Endothelial cell (in vitro differentiated cells): ENCODE measurements around the gene PNPLA4. TPM values are rescaled to one million over a fixed set of nuclear protein-coding genes. Genes with fewer than 3 reads are reported as not detected.

Experiments
- DNase-seq: peaks from one replicate; pipeline ENCODE4 v3.0.0; 2021; ENCODE audit warnings: low spot score
- H3K27ac Mint-ChIP-seq: one replicate; pipeline ENCODE4 v1.8.0; 2021; ENCODE audit warnings: mixed read lengths, inconsistent platforms; ENCODE audit not compliant: unreplicated experiment
- H3K27me3 Mint-ChIP-seq: one replicate; pipeline ENCODE4 v1.8.0; 2021; ENCODE audit warnings: mild to moderate bottlenecking, moderate library complexity, mixed read lengths, inconsistent platforms; ENCODE audit not compliant: unreplicated experiment
- H3K36me3 Mint-ChIP-seq: one replicate; pipeline ENCODE4 v1.8.0; 2021; ENCODE audit warnings: mild to moderate bottlenecking, low read depth, mixed read lengths, inconsistent platforms; ENCODE audit not compliant: unreplicated experiment
- H3K4me1 Mint-ChIP-seq: one replicate; pipeline ENCODE4 v1.8.0; 2021; ENCODE audit warnings: mild to moderate bottlenecking, mixed read lengths, inconsistent platforms; ENCODE audit not compliant: unreplicated experiment
- H3K4me3 Mint-ChIP-seq: one replicate; pipeline ENCODE4 v1.8.0; 2021; ENCODE audit warnings: mild to moderate bottlenecking, mixed read lengths, inconsistent platforms; ENCODE audit not compliant: unreplicated experiment
- H3K9me3 Mint-ChIP-seq: one replicate; pipeline ENCODE4 v1.8.0; 2021; ENCODE audit warnings: mixed read lengths, inconsistent platforms; ENCODE audit not compliant: unreplicated experiment
- total RNA-seq: library from RNA; stranded (reverse); fragmentation: NEBNext Ultra II Directional; extraction: Animal tissue kit (Norgen Biotek cat#: 25700); gene quantifications from one replicate; pipeline ENCODE4 v1.2.1, GENCODE V29; 2021; ENCODE audit not compliant: unreplicated experiment
- TF ChIP-seq, protein P1 (sequence below): fragments of 200-600 bp; sonication (generic); IDR thresholded peaks from one replicate; pipeline ENCODE4 v1.5.0; 2021; ENCODE audit warnings: antibody characterized with exemption; ENCODE audit not compliant: unreplicated experiment

PNPLA4 gene
- total RNA-seq, 1 donor from 2014 or later, result 12.4 TPM

DNA sequence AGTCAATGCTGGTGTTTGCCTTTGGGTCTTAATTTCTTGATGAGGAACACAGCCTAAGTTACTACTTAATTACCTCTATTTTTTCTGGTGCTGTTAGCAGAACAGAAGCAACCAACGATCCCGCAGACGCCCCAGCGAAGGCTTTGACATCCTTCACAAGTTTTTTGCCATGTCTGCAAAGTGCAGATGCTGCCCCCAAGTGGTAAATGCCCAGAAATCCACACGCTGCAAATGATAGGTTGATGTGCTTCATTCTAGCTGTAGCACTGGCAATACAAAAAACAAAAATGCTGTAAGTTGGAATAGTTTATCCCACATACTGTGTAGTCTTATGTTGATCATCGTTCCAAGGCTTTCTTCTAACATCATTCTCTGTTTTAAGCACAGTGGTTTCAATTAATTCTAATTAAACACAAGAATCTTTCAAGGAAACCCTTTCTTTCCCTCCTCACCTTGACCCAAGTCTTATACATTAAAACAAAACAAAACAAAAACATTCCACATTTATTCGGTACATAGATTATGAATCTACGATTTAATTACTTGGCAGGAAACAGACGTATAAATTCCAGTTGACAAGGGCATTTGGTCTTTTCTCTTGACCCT lies 1.2 kb downstream of the PNPLA4 start:
- peaks cover 3% of the 10 kb centered on the region for H3K27me3 Mint-ChIP-seq
- no peak overlapping the region for H3K4me3 Mint-ChIP-seq
- DNase-seq, result peak; percentile 54
- H3K36me3 Mint-ChIP-seq, result no peaks in the 10 kb centered on the region
- no peak overlapping the region for H3K27ac Mint-ChIP-seq
- H3K9me3 Mint-ChIP-seq, result no peaks in the 10 kb centered on the region
- TF ChIP-seq, protein P1, sequence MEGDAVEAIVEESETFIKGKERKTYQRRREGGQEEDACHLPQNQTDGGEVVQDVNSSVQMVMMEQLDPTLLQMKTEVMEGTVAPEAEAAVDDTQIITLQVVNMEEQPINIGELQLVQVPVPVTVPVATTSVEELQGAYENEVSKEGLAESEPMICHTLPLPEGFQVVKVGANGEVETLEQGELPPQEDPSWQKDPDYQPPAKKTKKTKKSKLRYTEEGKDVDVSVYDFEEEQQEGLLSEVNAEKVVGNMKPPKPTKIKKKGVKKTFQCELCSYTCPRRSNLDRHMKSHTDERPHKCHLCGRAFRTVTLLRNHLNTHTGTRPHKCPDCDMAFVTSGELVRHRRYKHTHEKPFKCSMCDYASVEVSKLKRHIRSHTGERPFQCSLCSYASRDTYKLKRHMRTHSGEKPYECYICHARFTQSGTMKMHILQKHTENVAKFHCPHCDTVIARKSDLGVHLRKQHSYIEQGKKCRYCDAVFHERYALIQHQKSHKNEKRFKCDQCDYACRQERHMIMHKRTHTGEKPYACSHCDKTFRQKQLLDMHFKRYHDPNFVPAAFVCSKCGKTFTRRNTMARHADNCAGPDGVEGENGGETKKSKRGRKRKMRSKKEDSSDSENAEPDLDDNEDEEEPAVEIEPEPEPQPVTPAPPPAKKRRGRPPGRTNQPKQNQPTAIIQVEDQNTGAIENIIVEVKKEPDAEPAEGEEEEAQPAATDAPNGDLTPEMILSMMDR, result peak; percentile 52
- no peaks in the 10 kb centered on the region for H3K4me1 Mint-ChIP-seq

DNA sequence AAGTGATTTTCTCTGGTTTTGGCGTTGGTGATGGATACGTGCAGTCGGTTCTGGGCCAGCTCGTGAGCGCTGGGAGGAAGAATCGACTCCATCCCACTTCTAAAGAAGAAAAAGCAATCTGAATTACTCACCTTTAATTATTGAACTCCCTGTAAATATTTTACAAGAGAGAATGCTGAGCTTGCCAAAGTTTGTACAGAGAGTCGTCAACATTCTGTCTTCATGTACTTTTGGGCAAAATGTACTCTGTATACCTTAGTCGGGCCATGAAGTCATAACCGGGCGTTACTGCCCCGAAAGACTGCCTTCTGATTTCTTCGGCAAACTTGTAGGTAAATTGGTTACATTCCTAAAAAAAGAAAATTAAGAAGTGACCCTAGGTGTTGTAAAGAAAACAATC lies 5.5 kb downstream of the PNPLA4 start:
- H3K4me1 Mint-ChIP-seq, result no peaks in the 10 kb centered on the region
- no peak overlapping the region for H3K27ac Mint-ChIP-seq
- no peak overlapping the region for H3K4me3 Mint-ChIP-seq
- TF ChIP-seq, protein P1, result no peak
- no peaks in the 10 kb centered on the region for H3K9me3 Mint-ChIP-seq
- H3K36me3 Mint-ChIP-seq, result no peaks in the 10 kb centered on the region
- peaks cover 2% of the 10 kb centered on the region for H3K27me3 Mint-ChIP-seq
- DNase-seq, result no peak

DNA sequence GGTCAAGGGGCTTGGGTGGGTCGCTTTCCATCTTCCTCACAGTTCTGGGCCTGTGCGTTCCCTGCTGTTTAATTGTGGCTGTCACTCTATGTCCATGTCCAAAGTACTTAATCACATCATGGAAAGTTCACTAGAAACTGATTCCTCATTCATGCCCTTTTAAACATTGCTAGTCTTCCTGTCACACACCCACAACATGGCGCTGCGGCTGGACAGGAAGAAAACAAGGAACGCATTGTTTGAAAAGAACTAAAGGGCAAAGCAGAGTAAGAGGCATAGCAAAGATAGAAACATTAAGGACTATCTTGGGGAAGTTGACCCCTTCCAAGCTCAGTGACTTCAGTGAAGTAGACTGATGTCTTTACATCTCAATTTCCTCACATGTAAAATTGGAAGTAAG lies 18.4 kb downstream of the PNPLA4 start:
- no peak overlapping the region for H3K4me3 Mint-ChIP-seq
- no peak overlapping the region for H3K27ac Mint-ChIP-seq
- H3K27me3 Mint-ChIP-seq, result no peaks in the 10 kb centered on the region
- H3K4me1 Mint-ChIP-seq, result no peaks in the 10 kb centered on the region
- no peaks in the 10 kb centered on the region for H3K9me3 Mint-ChIP-seq
- TF ChIP-seq, protein P1, result no peak
- DNase-seq, result no peak
- no peaks in the 10 kb centered on the region for H3K36me3 Mint-ChIP-seq

DNA sequence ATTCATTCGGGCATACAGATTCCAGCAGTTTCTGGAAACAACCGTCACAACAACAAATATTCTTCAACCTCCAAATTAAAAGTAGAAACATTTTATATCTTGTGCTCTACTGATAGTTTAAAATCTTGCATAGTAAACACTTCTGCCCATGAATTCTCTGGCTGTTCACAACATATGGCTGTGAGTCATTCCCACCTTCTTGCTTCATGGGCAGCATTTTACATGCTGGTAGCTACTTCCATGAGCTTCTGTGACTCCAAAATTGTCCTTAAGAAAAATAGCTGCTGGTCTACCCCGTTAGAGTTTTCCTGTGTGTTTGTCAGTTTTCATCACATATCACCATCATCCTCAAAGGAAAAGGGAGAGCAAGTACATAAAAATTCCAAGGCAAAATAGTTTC lies 22.7 kb downstream of the PNPLA4 start:
- TF ChIP-seq, protein P1, result no peak
- H3K4me1 Mint-ChIP-seq, result no peaks in the 10 kb centered on the region

DNA sequence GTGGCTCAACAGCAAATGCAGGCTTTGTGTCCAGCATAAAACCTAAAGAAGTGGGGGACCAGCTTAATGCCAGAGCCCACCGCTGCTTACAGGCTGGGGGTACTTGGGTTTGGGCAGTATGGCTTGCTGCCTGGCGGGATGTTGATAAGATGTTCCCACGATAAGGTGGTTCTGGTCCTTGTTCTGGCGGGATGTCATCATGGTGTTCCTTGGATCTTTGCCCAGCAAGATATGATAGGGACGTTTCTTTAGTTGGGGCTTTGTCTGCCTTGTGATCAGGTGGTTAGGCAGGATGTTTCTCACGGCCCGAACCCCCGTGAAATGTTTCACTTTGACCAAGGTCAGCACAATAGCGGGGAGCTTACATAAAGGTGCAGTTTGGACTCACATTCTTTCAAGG lies 35.3 kb downstream of the PNPLA4 start:
- Mint-ChIP-seq H3K4me1 (no peaks in the 10 kb centered on the region), H3K4me3 (no peak overlapping the region), H3K27me3 (no peaks in the 10 kb centered on the region), H3K9me3 (no peaks in the 10 kb centered on the region), H3K36me3 (no peaks in the 10 kb centered on the region), H3K27ac (no peak overlapping the region)
- TF ChIP-seq, protein P1, result no peak
- no peak for DNase-seq

More for the DNA sequence above, 22.7 kb downstream of the PNPLA4 start:
- no peak overlapping the region for H3K27ac Mint-ChIP-seq
- no peaks in the 10 kb centered on the region for H3K9me3 Mint-ChIP-seq
- no peak for DNase-seq
- no peaks in the 10 kb centered on the region for H3K36me3 Mint-ChIP-seq
- no peaks in the 10 kb centered on the region for H3K27me3 Mint-ChIP-seq
- no peak overlapping the region for H3K4me3 Mint-ChIP-seq
